Measurements from ENCODE around the gene UIMC1.

DNA sequence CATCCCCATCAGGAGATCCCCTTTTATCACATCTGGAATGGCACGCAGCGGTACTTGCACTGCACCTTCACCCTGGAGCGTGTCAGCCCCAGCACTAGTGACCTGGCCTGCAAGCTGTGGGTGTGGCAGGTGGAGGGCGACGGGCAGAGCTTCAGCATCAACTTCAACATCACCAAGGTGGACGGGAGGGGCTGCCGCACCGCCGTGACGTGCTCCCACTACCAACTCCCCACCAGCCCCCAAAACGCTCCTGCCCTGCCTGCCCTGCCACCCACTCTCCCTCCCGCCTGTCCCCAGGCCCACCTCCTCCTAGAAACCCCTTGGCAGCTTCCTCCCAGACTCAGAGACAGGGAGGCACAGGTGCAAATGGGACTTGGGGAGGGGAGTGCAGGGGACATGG lies 128.1 kb downstream of the UIMC1 start:
- TF ChIP-seq ZNF366 (tag by site-specific recombination; conservative IDR thresholded peaks at IDR 0.05) (no peak), YY1 (tag by site-specific recombination; IDR thresholded peaks at IDR 0.05) (no peak)

All from HEK293 (cell line).